Measurements from ENCODE around the gene SSH2.
"Not testable (repeated sequence)": the region's sequence is repeated elsewhere in the genome, so short reads cannot be mapped to it uniquely, and the experiment has no call there.

Gene SSH2, protein sequence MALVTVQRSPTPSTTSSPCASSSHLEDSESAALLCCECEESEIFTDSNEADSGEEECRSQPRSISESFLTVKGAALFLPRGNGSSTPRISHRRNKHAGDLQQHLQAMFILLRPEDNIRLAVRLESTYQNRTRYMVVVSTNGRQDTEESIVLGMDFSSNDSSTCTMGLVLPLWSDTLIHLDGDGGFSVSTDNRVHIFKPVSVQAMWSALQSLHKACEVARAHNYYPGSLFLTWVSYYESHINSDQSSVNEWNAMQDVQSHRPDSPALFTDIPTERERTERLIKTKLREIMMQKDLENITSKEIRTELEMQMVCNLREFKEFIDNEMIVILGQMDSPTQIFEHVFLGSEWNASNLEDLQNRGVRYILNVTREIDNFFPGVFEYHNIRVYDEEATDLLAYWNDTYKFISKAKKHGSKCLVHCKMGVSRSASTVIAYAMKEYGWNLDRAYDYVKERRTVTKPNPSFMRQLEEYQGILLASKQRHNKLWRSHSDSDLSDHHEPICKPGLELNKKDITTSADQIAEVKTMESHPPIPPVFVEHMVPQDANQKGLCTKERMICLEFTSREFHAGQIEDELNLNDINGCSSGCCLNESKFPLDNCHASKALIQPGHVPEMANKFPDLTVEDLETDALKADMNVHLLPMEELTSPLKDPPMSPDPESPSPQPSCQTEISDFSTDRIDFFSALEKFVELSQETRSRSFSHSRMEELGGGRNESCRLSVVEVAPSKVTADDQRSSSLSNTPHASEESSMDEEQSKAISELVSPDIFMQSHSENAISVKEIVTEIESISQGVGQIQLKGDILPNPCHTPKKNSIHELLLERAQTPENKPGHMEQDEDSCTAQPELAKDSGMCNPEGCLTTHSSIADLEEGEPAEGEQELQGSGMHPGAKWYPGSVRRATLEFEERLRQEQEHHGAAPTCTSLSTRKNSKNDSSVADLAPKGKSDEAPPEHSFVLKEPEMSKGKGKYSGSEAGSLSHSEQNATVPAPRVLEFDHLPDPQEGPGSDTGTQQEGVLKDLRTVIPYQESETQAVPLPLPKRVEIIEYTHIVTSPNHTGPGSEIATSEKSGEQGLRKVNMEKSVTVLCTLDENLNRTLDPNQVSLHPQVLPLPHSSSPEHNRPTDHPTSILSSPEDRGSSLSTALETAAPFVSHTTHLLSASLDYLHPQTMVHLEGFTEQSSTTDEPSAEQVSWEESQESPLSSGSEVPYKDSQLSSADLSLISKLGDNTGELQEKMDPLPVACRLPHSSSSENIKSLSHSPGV (N-terminal part only)

DNA sequence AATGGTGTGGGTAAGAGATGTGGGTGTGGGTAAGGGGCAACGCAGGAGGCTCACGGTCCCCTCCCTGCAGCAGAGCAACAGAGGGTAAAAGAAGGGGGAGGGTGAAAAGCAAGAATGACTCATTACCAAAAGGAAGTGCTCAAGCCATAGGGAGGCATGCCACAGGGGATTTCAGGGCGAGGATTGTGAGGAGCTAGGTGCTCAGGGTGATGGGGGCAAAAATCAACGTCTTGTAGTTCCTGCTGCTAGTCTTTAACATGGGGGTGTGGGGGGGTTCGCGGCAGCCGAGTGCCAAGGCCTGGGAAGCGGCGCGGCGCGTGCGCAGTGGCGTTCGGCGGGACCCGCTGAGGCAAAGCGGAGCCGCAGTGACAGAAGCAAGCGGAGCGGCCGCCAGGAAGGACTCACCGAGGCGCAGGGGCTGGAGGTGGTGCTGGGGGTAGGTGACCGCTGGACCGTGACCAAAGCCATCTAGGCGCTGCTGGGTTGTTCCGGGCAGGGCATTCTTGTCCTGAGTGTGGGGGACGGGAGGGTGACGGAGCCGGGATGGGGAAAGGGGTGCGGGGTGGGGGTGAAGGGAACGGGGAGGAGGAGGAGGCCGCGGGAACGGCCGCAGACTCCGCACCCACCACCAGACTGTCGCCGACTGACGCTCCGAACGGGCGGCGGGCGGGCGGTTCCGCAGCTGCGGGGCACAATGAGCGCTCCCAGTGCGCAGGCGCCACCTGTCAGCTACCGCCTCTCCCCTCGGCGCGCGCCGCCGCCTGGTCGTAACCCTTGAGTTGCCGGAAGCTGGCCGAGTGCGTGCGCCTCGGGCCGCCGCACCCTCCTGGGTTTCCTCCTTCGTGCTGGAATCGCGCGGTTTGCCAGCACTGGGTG is at the start of gene SSH2:
Gene SSH2 (minus strand): TSS at position 696 of the 876 bp plus-strand sequence. CDS start 228 bp downstream, at position 468.
- DNase-seq (ENCODE audit: low read depth in 2 of 2), result peak; percentile 77 to 85

DNA sequence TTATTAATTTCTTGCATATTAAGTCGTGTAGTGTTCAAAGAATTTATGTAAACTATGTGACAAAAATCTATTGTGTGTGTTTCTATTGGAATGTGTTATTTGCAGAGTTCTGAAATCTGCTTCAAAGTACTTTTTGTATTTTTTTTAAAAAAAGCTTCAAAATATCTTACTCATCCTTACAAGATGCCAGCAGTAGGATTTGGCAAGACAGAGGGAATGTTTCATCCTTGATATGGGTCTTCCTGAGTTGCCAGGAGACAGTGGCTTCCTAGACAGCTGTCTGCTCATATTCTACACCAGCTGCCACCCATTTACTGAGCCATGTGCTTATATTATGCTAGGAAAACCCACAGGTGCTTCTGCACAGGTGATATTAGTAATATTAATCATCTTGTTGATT is 47.8 kb upstream of the SSH2 start:
- DNase-seq (ENCODE audit: low read depth in 2 of 2), result no peak

DNA sequence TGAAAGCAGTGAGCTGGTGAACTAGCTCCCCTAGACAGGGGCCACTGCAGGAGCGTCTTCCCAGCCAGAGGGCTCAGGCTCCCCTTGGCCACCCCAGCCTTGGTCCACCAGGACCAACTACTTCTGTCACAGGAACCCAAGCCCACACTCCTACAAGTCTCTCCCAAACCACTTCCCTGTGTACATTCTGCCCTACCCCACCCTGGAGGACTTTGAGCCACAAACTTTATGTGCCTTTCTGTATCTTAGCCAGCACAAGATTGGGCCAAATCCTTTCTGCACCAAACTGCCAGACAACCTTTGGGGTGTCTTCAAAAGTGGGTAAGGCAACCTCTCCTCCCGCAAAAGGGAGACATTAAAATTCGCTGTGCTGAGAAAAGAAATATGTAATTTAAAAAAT is 43.0 kb upstream of the SSH2 start:
- DNase-seq (ENCODE audit: low read depth in 2 of 2), result no peak

DNA sequence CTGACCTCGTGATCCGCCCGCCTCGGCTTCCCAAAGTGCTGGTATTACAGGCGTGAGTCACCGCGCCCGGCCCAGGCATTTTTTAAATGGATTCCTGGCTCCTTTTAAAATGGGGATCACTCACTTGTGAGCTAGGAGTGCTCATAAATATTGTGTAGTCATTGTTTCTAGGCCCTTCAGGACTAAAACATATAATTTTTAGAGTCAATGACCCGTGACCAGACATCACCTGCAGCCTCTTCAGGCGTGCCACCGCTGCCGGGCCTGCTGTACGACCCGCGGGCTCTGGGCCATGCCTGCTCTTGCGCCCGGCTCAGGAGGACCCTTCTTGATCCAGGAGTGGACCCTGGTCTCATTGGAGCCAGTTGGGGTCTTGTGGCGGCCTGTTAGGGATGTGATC is 42.2 kb upstream of the SSH2 start:
- no peak for DNase-seq (ENCODE audit: low read depth in 2 of 2)

DNA sequence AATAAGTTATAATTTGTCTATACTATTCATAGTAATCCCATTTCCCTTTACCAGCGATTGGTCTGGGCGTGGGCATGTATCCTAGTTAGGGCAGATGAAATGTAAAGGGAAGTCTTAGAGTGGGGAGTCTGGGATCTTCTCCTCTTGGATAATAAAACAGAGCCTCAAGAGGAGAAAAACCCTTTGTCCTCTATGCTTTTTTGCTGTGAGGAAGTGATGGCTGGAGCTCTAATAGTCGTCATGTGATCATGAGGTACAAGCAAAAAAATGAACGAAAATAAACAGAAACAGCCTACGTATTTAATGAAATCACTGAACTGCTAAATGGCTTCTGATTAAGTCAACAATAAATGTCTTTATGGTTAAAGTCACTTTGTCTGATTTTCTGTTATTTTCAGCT is 38.2 kb upstream of the SSH2 start:
- DNase-seq (ENCODE audit: low read depth in 2 of 2), result no peak

DNA sequence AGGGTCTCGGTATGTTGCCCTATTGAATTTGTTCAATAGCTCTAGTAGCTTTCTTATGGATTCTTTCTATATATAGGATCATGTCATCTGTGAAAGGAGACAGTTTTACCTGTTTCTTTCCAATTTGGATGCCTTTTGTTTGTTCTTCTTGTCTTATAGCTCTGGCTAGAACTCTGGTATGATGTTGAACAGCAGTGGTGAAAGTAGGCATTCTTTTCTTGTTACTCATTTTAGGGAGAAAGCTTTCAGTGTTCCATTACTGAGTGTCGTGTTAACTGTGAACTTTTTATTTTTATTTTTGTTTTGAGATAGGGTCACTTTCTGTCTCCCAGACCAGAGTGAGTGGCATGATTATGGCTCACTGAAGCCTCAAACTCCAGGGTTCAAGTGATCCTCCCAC is 32.6 kb upstream of the SSH2 start:
- no peak for DNase-seq (ENCODE audit: low read depth in 2 of 2)

DNA sequence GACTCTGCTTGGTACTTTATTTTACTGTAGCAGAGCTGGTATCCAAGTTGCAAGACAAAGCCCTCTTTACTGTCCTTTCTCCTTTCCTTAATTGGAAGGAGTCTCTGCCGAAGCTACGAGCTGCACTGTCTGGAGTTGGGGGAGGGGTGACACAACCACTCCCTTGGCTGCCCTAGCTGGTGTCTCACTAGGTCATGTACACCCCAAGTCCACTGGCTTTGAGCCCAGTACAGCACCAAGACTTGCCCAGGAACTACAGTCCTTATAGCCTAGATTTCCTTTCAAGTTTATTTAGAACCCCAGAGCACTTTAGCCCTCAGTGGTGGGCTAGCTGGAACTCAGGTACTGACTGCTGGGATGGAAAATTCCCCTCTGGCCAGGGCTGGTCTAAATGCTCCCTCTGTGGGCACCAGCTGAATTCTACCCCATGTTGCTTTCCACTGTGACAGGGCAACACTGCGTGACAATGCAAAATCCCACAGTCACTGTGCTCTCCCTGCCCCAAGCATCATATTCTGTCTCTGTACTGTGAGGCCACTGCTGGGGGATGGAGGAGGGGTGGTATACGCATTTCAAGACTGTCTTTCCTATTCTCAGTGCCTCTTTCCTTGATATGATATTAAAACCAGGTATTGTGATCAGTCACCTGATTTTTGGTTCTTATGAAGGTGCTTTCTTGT is 29.8 kb upstream of the SSH2 start:
- DNase-seq (ENCODE audit: low read depth in 2 of 2), result no peak

DNA sequence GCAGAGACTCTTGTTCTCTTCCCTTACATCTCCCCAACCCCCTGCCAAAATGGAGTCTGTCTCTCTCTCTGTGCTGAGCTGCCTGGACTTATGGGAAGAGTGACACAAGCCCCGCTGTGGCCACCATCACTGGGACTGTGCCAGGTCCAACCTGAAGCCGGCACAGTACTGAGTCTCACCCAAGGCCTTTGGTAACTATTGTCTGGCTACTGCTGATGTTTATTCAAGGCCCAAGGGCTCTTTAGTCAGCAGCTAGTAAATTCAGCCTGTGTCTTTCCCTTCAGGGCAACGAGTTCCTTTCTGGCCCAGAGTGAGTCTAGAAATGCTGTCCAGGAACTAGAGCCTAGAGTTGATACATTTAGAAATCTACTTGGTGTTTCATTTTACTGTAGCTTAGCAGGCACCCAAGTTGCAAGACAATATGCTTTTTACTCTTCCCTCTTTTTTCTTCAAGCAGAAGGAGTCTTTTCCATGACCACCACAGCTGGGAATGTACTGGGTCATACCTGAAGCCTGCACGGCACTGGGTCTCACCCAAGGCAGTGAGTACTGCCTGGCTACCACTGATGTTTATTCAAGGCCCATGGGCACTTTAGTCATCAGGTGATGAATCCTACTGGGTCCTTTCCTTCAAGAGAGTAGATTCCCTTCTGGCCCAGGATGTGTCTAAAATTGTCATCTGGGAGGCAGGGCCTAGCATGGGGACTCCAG is 29.1 kb upstream of the SSH2 start:
- no peak for DNase-seq (ENCODE audit: low read depth in 2 of 2)

DNA sequence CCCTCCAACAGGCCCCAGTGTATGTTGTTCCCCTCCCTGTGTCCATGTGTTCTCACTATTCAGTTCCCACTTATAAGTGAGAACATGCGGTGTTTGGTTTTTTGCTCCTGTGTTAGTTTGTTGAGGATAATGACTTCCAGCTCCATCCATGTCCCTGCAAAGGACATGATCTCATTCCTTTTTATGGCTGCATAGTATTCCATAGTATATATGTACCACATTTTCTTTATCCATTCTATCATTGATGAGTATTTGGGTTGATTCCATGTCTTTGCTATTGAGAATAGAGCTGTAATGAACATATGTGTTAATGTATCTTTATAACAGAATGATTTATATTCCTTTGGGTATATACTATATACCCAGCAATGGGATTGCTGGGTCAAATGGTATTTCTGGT is 27.5 kb upstream of the SSH2 start:
- not testable (repeated sequence) for DNase-seq (ENCODE audit: low read depth in 2 of 2)

DNA sequence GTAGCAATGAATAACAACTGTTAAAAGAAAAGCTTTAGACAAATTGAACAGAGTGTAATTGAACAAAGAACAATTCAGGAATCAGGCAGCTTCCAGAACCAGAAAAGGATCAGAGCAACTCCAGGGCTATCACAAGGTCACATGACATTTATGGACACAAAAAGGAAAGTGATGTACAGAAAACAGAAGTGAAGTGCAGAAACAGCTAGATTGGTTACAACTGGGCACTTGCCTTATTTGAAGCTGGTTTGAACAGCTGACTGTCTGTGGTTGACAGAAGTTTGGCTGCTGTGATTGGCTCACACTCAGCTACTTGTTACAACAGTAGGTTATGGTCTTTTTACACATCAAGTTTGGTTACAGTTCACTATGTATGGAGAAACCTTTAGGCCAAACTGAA is 26.2 kb upstream of the SSH2 start:
- no peak for DNase-seq (ENCODE audit: low read depth in 2 of 2)

DNA sequence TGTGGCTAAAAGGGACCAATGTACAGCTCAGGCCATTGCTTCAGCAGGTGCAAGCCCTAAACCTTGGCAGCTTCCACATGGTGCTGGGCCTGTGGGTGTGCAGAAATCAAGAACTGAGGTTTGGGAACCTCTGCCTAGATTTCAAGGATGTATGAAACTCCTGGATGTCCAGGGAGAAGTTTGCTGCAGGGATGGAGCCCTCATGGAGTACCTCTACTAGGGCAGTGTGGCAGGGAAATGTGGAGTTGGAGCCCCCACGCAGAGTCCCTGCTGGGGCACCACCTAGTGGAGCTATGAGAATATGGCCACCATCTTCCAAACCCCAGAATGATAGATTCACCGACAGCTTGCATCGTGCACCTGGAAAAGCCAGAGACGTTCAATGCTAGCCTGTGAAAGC is 24.4 kb upstream of the SSH2 start:
- DNase-seq (ENCODE audit: low read depth in 2 of 2), result no peak

DNA sequence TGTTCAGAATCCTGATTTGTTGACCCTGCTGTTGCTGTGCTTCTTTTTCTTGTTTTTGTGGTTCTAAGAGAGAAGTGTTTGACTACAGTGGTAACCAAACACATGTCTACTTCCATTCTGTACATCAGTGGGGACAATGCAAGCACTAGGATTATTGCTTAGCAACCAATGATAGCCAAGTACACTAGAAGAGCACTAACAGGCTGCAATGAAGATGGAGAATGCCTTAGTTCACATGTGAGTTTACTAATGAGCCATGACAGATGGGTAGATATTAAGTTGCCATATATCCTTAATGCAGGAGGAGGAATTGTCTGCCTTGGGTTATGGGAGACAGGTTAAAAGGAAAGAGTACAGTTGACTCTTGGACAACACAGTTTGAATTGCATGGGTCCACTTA is 19.7 kb upstream of the SSH2 start:
- no peak for DNase-seq (ENCODE audit: low read depth in 2 of 2)

DNA sequence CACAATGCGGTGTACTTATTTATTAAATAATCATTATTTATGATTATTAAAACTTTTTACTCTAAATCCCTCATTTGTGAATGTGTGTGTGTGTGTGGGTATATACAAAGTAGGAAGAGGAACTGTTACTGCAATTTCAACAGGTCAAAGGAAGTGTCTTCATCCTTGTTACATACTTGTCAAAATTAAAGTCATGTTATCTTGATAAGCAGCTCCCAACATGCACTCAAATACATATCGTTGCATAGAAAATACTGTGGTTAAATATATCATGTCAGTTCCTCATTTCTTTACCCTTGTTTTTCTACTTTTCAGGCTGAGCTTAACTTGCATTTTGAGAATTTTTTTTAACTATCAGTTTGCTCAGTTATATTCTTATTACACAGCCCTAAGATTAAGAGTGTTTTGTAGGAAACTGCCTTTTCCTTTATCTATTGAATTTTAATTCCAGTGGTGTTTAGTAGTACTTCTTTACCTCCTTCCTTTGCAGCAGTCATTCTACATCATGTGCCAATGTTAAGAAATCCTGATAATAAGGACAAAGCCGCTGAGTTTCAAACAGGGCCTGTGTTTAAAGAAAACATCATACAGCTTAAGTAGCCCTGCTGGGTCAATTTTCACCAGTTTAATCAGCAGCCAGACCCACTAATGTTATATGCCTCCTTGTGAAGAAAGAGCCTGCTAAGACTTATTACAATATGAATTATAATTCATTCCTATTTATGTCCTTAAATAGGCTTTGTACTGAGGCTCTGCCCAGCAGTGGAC is 18.6 kb upstream of the SSH2 start:
- no peak for DNase-seq (ENCODE audit: low read depth in 2 of 2)

DNA sequence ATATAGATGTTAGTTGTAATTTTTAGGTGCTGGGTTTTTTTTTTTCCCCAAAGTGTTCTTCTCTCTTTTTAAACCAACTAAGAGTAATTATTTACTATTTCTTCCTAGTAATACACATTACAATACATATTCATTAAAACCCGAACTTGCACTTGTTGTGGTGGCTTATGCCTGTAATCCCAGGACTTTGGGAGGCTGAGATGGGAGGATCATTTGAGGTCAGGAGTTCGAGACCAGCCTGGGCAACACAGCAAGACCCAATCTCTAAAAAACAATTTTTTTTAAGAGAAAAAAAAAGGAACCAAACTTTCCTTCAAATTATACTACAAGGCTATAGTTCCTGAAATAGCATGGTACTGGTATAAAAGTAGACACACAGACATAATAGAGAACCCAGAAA is 15.3 kb upstream of the SSH2 start:
- no peak for DNase-seq (ENCODE audit: low read depth in 2 of 2)

DNA sequence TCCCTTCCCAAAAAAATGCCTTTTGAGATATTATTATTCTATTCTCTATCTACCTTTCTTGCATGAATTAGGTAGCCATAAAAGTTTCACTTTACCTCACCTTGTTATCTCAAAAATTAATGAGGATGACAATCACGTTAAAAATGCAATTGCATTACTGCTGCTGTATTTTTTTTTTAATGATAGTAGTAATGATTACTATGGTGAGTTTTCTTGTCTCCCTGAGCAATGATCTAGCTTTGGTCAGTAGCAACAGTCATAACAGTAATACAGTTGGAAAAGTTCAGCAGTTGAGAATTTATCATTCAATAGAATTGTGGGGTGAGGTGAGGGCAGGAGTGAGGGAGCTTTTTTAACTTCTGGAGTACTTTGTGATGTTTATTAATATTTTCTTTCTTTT is 11.3 kb upstream of the SSH2 start, which contains the start of gene EFCAB5:
Gene EFCAB5 (plus strand): TSS at position 301 of the 400 bp plus-strand sequence. CDS start 163 bp downstream, outside the sequence.
- no peak for DNase-seq (ENCODE audit: low read depth in 2 of 2)

DNA sequence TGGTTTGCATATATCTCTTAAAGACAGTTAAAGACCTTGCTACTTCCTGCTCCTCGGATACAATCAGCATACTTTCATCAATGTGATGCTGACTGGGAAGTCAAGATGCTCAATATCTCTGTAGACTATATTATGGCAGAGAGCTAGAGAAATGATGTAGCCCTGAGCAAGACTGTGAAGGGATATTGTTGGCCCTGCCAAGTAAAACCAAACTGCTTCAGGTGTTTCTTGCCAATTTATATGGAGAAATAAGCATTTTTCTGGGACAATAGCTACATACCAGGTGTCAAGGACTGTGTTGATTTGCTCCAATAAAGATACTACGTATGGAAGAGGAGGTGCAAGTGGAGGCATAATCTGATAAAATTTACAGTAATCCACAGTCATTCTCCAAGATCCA is 6.7 kb upstream of the SSH2 start:
- no peak for DNase-seq (ENCODE audit: low read depth in 2 of 2)

DNA sequence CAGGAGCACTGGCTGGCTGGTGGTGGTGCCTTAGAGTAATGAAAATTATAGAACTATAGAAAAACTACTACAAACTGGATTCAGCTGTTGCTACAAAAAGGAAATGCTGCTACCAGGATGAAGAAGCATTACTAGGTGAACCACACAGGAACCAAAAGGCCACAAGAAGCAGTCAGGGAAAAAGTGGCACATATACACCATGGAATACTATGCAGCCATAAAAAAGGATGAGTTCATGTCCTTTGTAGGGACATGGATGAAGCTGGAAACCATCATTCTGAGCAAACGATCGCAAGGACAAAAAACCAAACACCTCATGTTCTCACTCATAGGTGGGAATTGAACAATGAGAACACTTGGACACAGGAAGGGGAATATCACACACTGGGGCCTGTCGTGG is 5.9 kb upstream of the SSH2 start:
- DNase-seq (ENCODE audit: low read depth in 2 of 2), result not testable (repeated sequence)

DNA sequence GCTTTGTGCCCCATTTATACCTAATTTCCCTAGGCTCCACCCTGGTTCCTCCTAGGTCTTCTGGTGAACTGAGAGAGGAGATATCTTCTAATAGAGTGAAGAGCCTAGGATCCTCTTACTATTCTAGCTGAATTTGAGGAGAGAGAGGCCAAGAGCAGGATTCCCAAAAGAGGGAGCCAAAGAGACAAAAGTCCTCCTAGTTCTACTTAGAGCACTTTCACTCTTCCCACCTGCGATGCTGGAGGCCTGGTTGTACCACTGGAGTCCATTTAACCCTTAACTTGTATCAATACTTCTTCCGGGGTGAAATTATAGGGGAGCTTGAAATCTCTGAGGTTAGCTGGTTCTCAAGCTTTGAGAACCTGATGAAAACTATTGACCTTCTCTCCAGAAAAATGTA is 3.4 kb upstream of the SSH2 start:
- DNase-seq (ENCODE audit: low read depth in 2 of 2), result no peak

All from stimulated activated CD4-positive, alpha-beta T cell treated with anti-CD3 and anti-CD28 coated beads, Interleukin-1b, Interleukin-23, amount 100 ng/mL, for 4 hours (primary cell).